GM19035 (cell line): ENCODE measurements around the gene SLC39A5.
"Not testable (repeated sequence)": the region's sequence is repeated elsewhere in the genome, so short reads cannot be mapped to it uniquely, and the experiment has no call there.

ENCODE experiments used
- ATAC-seq: cut with Tn5 transposase; IDR thresholded peaks from one replicate; pipeline ENCODE4 v1.9.1; 2021; ENCODE audit not compliant: unreplicated experiment

SLC39A5 gene

GRCh38 chr12:56271031-56271430 is 41.2 kb downstream of the SLC39A5 start:
- no peak for ATAC-seq

GRCh38 chr12:56272468-56272867 is 42.6 kb downstream of the SLC39A5 start:
- ATAC-seq: not testable (repeated sequence)

DNA sequence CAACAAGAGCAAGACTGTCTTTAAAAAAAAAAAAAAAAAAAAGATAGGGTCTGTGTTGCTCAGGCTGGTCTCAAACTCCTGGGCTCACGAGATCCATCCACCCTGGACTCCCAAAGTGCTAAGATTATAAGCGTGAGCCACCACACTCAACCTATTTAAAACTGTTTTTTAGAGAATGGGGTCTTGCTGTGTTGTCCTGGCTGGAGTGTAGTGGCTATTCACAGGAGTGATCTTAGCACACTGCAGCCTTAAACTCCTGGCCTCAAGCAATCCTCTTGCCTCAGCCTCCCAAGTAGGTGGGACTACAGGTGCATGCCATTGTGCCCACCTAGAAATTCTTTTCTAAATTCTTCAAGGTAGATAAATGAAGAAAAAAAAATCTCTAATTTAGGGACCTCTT is 44.4 kb downstream of the SLC39A5 start:
- no peak for ATAC-seq

DNA sequence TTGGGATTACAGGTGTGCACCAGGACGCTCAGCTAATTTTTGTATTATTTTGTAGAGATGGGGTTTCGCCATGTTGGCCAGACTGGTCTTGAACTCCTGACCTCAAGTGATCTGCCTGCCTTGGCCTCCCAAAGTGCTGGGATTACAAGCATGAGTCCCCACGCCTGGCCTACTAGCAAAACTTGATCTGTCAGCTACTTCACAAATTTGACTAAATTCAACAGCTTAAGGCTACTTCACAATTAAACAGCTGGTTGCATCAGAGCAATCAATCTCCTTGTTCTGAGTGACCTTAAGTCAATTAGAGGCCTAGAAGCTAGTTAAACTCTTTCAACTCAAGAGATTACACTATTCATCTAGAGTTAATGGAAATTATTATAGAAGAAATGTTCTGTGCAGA is 49.1 kb downstream of the SLC39A5 start:
- ATAC-seq: no peak

GRCh38 chr12:56280849-56281248 is 51.0 kb downstream of the SLC39A5 start:
- no peak for ATAC-seq

- ATAC-seq: no peak
These were observed 52.2 kb downstream of the SLC39A5 start for GRCh38 chr12:56282030-56282429.

- ATAC-seq: no peak
These were observed 52.7 kb downstream of the SLC39A5 start for GRCh38 chr12:56282579-56282978.

DNA sequence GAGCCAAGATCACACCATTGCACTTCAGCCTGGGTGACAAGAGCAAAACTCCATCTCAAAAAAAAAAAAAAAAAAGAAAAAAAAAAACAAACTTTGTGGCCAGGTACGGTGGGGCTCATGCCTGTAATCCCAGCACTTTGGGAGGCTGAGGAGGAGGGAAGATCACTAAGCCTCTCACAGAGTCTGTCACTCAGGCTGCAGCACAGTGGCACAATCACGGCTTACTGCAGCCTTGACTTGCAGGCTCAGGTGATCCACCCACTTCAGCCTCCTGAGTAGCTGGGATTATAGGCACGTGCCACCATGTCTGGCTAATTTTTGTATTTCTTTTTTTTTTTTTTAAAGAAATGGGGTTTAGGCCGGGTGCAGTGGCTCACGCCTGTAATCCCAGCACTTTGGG is 54.4 kb downstream of the SLC39A5 start:
- not testable (repeated sequence) for ATAC-seq

- no peak for ATAC-seq
These were observed 56.4 kb downstream of the SLC39A5 start for GRCh38 chr12:56286044-56286830.
